ENCODE data around the gene CPNE8. TPM values are rescaled to one million over a fixed set of nuclear protein-coding genes. Genes with fewer than 3 reads are reported as not detected.

CPNE8 gene
- polyA plus RNA-seq, 1 donor (not counting 4 experiments of a cell fraction or from before 2014, with no cell fraction given): 25.7 TPM

DNA sequence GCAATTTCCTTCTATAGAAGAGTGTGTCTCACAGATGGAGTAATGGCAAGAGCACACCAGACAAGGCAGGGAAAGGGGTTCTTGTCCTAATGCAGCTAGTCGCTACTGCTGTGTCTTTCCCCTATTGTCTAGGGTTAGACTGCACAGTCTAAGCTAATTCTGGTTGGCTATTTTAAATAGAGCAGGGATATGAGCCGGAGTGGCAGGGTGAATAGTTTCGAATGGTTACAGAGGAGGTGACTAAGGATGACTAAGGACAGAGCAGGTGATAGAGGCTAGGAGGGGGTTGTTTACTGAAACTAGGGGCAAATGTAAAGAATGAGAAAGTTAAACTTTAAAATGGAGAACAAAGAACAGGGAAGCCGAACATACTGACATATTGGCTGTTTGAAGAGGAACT is 25.6 kb upstream of the CPNE8 start:
- H3K36me3 ChIP-seq (ENCODE audit: control insufficient read depth in 2 of 2, extremely low read depth in 1 of 2, insufficient read depth in 2 of 2, low read length in 2 of 2): no peaks in the 10 kb centered on the region
- H3K9ac ChIP-seq (ENCODE audit: control insufficient read depth, extremely low read depth, insufficient read depth, low read length): no peak overlapping the region
- H3K4me2 ChIP-seq (ENCODE audit: control insufficient read depth, extremely low read depth, insufficient read depth, low read depth, low read length): no peak overlapping the region
- H3K9me1 ChIP-seq (ENCODE audit: control insufficient read depth, extremely low read depth, insufficient read depth, low read length): no peaks in the 10 kb centered on the region
- no peak for TF ChIP-seq EZH2 (IDR thresholded peaks at IDR 0.05; ENCODE audit: low read length)
- TF ChIP-seq CTCF (optimal IDR thresholded peaks at IDR 0.05 in 1 of 3, IDR thresholded peaks at IDR 0.05 in 1 of 3, conservative IDR thresholded peaks at IDR 0.05 in 1 of 3; ENCODE audit: extremely low read depth in 1 of 3, insufficient read depth in 2 of 3, low read length in 3 of 3): no peak
- H3K27ac ChIP-seq (ENCODE audit: control insufficient read depth, insufficient read depth, low read length): no peak overlapping the region
- no peak overlapping the region for H3K4me3 ChIP-seq (ENCODE audit: control insufficient read depth in 2 of 3, extremely low read depth in 1 of 3, insufficient read depth in 2 of 3, low read depth in 1 of 3, low read length in 3 of 3)
- H3K27me3 ChIP-seq (ENCODE audit: control insufficient read depth, extremely low read depth, insufficient read depth, low read length): no peaks in the 10 kb centered on the region
- no peaks in the 10 kb centered on the region for H3K9me3 ChIP-seq (ENCODE audit: control insufficient read depth, low read depth, low read length)
- H3K4me1 ChIP-seq (ENCODE audit: control insufficient read depth, extremely low read depth, insufficient read depth, low read length): no peaks in the 10 kb centered on the region
- H3K79me2 ChIP-seq (ENCODE audit: control insufficient read depth, insufficient read depth, low read length): no peaks in the 10 kb centered on the region
- DNase-seq (ENCODE audit: low read depth, low spot score): no peak
- no peak for FAIRE-seq
- no peaks in the 10 kb centered on the region for H4K20me1 ChIP-seq (ENCODE audit: control insufficient read depth, extremely low read depth, insufficient read depth, low read length)
- H2AFZ ChIP-seq (ENCODE audit: control insufficient read depth, low read length): no peak overlapping the region
- dilution Hi-C loops (cut with MboI; ENCODE audit: extremely low pct_ligation_motif_present, low sequenced_read_pairs): loop anchor here (25.0 kb wide), 1 partner anchor 131 kb away; no protein-coding TSS in a partner anchor

DNA sequence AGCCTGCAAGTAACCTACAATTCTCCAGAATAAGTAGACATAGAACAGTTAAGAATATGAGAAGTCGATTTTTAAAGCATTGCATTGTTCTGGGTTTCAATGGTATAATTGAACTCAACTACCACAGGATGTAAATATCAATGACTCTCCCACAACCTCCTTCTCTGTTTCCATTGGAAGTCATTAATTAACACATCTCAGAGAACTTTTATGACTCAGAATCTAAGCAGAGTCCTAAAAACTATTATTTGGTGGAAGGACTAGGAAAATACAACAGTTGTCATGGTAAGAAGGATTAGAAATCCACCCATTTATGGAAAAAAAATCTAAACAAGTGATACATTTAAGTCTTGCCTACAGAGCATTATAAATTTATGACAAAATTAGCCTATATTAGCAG is 21.1 kb upstream of the CPNE8 start:
- Histone ChIP-seq H3K27ac (ENCODE audit: control insufficient read depth, insufficient read depth, low read length) (no peak overlapping the region), H3K9me1 (ENCODE audit: control insufficient read depth, extremely low read depth, insufficient read depth, low read length) (no peaks in the 10 kb centered on the region), H2AFZ (ENCODE audit: control insufficient read depth, low read length) (no peak overlapping the region), H3K79me2 (ENCODE audit: control insufficient read depth, insufficient read depth, low read length) (no peaks in the 10 kb centered on the region), H3K9me3 (ENCODE audit: control insufficient read depth, low read depth, low read length) (no peaks in the 10 kb centered on the region), H3K4me3 (ENCODE audit: control insufficient read depth in 2 of 3, extremely low read depth in 1 of 3, insufficient read depth in 2 of 3, low read depth in 1 of 3, low read length in 3 of 3) (no peak overlapping the region), H4K20me1 (ENCODE audit: control insufficient read depth, extremely low read depth, insufficient read depth, low read length) (no peaks in the 10 kb centered on the region), H3K9ac (ENCODE audit: control insufficient read depth, extremely low read depth, insufficient read depth, low read length) (no peak overlapping the region), H3K4me1 (ENCODE audit: control insufficient read depth, extremely low read depth, insufficient read depth, low read length) (no peaks in the 10 kb centered on the region), H3K4me2 (ENCODE audit: control insufficient read depth, extremely low read depth, insufficient read depth, low read depth, low read length) (no peak overlapping the region), H3K36me3 (ENCODE audit: control insufficient read depth in 2 of 2, extremely low read depth in 1 of 2, insufficient read depth in 2 of 2, low read length in 2 of 2) (no peaks in the 10 kb centered on the region), H3K27me3 (ENCODE audit: control insufficient read depth, extremely low read depth, insufficient read depth, low read length) (no peaks in the 10 kb centered on the region)
- dilution Hi-C loops (cut with MboI; ENCODE audit: extremely low pct_ligation_motif_present, low sequenced_read_pairs): loop anchor here (25.0 kb wide), 1 partner anchor 136 kb away; no protein-coding TSS in a partner anchor
- DNase-seq (ENCODE audit: low read depth, low spot score) (no peak), FAIRE-seq (no peak)
- TF ChIP-seq CTCF (optimal IDR thresholded peaks at IDR 0.05 in 1 of 3, IDR thresholded peaks at IDR 0.05 in 1 of 3, conservative IDR thresholded peaks at IDR 0.05 in 1 of 3; ENCODE audit: extremely low read depth in 1 of 3, insufficient read depth in 2 of 3, low read length in 3 of 3): no peak
